GM18861 (cell line): ENCODE measurements around the gene IL15RA.
"Not testable (repeated sequence)": the region's sequence is repeated elsewhere in the genome, so short reads cannot be mapped to it uniquely, and the experiment has no call there.

Source experiments
- ATAC-seq: cut with Tn5 transposase; IDR thresholded peaks from one replicate; pipeline ENCODE4 v1.9.1; 2021; ENCODE audit not compliant: unreplicated experiment

The IL15RA gene

GRCh38 chr10:5951721-5952407 lies 25.5 kb downstream of the IL15RA start:
- no peak for ATAC-seq

- ATAC-seq: no peak
These were observed 26.1 kb downstream of the IL15RA start for GRCh38 chr10:5951167-5951711.

DNA sequence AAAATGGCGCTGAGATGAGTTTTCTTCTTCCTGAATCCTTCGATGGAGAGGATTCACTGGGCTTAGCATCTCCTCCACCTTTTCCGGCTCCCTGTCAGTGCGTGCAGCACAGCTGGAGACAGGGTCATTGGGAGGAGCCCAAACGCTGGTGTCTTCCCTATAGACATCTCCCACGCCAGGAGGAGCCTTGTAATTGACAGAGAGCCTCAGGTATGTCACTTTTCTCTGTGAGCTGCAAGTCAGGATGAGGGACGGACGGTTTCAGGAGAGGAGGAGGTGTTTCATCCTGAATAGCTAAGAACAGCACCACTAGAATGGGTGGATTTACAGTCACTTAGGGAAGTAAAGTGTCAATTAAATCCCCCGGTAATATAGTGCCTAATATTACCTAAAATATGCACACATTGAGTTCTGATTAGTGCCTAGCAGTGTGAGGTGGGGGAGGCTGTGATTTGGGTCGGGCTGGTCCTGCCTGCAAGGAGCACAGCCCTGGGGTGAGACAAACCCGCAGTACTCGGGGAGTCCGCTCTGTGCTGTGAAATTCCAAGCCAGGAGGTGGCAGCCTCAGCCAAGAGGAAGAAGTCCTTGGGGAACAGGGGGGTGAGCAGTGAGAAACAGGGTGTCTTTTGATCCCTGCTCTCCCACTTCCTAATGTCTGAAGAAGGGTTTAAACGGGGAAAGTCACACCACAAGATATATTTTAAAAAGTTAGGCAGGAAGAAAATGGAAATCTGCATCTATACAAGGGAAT lies 28.2 kb downstream of the IL15RA start:
- ATAC-seq: no peak

- ATAC-seq: no peak
These were observed 29.1 kb downstream of the IL15RA start for GRCh38 chr10:5948208-5948585.

- no peak for ATAC-seq
These were observed 29.7 kb downstream of the IL15RA start for GRCh38 chr10:5947471-5948207.

- no peak for ATAC-seq
These were observed 30.6 kb downstream of the IL15RA start for GRCh38 chr10:5946786-5947185.

- not testable (repeated sequence) for ATAC-seq
These were observed 30.9 kb downstream of the IL15RA start for GRCh38 chr10:5946419-5946775.

- ATAC-seq: no peak
These were observed 31.6 kb downstream of the IL15RA start for GRCh38 chr10:5945561-5946418.

- ATAC-seq: no peak
These were observed 32.2 kb downstream of the IL15RA start for GRCh38 chr10:5945190-5945509.

DNA sequence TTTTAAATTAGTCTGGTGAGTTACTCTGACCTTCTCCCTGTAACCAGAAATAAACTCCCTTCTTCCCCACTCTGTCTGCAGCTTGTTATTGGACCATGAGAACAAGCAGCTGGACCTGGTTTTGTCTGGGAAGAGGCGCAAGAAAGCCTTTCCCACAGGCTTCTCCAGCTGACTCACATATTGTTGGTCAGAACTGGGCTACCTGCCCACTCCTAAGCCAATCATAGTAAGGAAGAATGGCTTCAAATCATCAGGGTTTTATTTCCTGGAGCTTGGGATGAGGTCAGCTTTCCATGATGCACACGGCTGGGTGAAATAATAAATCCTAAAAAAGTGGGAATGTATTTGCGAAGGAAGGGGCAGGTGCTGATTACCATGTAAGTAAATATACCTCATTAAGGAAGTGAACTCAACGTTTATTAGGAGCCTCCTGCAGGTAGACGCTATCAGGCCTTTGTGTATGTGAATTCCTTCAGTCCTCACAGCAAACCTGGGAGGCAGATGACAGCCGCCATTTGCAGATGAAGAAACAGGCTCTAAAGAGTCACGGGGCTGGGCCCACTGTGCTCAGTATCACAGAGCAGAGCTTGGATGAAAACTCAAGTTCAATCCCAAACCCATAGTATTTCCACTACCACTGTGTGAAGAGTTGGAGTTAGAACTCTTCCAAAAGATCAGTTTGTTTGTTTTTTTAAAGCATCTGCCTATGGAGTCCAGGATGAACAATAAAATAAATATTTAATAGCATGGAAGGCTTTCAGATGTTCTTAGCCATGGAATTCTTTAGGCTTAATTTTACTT lies 32.8 kb downstream of the IL15RA start:
- no peak for ATAC-seq

DNA sequence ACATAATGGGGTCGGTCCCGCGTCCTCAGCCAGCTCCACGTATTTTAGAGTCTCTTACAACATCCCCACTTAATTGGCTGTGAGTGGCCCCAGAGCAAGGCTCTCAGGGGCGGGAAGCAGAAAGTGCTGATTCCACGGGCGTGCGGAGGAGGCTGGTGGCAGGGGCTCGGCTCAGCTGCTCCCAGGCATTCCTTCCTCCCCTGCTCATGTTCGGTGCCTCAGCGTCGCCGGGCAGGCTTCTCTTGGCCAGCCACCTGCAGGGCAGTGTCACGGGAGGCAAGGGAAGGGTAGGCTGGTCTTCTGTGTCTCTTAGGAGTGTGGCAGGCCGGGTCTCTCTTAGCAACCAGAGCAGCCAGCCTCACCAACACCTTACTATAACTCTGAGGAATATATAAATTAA lies 33.8 kb downstream of the IL15RA start:
- no peak for ATAC-seq

DNA sequence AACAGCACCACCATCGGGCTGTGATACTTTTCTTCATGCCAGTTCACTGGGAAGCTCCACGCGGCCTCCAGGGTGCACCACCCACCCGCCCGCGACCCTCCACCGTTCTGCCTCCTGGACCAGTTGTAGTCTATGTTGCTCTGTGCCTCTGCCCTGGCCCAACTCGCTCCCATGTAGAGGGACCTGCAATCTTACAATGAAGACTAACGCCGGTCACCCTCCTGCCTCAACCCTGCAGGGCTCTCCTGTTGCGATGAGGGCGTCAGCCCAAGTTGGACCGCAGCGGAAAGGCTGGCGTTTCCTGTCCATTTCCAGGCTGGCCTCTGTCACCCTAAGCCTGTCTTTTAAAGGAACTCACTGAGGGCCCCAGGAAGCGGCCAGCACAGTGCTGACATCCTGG lies 34.9 kb downstream of the IL15RA start:
- no peak for ATAC-seq

DNA sequence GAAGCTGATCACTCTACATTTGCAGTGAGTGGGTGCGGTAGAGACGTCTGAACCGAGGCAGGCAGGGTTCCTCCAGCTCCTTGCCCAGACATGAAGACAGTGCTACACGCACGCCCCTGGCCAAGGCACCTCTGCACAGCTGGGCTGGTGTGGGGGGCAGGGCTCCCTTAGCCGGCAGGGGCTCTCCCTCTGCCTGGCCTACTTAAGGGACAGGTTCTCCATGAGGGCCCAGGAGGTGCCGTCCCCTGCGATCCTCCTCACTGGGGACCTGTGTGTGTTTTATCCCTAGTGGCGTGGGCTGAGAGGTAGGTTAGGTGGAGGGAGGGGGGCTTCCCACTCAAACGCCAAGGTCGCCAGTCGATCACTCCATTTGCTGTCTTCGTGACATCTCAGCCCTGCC lies 35.3 kb downstream of the IL15RA start:
- no peak for ATAC-seq

DNA sequence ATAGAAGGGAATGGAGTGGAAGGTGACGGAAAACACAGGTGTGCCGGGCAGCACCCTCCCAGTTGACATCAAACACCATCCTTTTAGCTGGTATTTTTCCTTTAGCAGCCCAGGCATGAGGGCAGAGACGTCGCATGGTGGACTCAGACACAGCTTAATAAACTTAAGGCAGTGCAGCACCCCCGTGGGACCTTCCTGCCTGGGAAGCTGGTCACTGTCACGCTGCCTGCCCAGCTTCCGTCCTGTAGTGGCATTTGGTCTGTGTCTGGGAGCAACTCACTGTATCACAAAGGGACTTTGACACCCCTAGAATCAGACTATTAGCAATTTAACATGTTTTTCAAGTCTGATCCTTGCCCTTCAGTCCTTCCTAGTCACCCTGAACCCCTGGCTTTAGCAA lies 35.8 kb downstream of the IL15RA start:
- no peak for ATAC-seq

- no peak for ATAC-seq
These were observed 36.5 kb downstream of the IL15RA start for GRCh38 chr10:5940807-5941218.

- no peak for ATAC-seq
These were observed 39.1 kb downstream of the IL15RA start for GRCh38 chr10:5938291-5938690.

DNA sequence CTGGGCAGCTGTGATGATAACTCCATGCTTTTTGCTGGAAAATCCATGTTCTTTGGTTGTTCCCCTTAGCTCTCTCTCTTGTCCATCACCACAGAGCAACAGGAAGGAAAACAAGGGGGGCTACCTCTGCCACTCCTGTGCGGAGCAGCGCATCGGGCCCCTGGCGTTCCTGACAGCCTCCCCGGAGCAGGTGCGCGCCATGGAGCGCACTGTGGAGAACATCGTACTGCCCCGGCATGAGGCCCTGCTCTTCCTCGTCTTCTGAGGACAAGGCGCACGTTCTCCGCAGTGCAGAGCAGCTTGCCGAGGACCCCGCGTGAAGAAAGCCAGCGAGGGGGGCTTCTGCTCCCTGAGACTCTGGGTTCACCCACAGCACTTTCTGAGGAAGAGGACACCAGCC lies 40.3 kb downstream of the IL15RA start:
- ATAC-seq: no peak

DNA sequence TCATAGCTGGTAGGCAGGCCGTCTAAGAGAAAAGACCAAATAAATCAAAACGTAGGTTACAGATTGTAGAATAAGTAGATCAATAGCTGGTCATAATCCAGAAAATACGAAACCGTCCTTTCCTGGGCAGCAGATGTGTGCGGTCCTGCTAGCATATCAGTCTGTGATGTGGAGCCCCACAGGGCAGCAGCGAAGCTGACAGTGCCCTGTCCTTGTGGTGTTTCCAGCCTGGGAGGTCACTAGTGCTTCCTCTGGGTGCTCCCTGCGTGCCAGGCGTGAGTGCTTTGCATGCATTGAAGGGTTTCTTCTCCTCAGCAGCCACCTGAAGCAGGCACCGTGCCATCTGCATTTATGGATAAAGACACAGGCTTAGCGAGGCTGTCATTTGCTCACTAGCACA lies 41.7 kb downstream of the IL15RA start:
- ATAC-seq: no peak

DNA sequence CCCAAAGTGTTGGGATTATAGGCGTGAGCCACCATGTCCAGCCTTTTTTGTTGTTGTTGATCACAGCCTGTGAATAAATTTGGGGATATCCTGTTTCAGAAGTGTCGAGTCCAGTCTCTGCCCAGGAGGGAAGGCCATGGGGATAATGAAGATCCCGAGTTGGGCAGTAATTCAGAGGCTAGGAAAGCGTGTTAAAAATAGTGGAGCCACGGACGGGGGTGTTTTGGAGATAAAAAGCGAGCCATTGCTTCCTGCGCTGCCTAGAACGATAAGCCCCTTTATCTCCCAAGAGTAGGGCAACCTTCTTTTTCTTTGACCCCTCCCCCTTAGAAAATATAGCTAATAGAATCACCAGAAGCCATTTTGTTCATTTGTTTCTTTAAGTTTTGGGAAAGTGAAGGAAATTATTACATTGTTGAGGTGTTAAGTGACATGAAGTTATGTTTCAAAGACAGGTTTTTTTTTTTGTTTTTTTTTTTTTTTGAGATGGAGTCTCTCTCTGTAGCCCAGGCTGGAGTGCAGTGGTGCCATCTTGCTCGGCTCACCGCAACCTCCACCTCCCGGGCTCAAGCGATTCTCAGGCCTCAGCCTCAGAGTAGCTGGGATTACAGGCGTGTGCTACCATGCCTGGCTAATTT lies 43.3 kb downstream of the IL15RA start:
- no peak for ATAC-seq

GRCh38 chr10:5932345-5932744 lies 45.0 kb downstream of the IL15RA start:
- no peak for ATAC-seq
